Tibial artery (tissue), 4 donors: Measurements from ENCODE around the gene USF3.

Experiments
- DNase-seq, 2 donors: peaks; one replicate each; pipeline ENCODE4 v3.0.0-alpha.2; 2019
- H3K27ac ChIP-seq, 2 donors: fragments of 200-600 bp; sonication (generic) in 1 of 2; 1 replicate in 1 of 2; 2 replicates in 1 of 2; pipeline ENCODE4 v1.5.1; 2018 to 2019; ENCODE audit warnings: mild to moderate bottlenecking in 1 of 2
- H3K27me3 ChIP-seq, 2 donors: fragments of 200-600 bp; sonication (generic) in 1 of 2; one replicate each; pipeline versions ENCODE4 v1.5.1 to v1.6.0; 2016 to 2019
- H3K36me3 ChIP-seq, 3 donors: fragments of 200-600 bp; sonication (generic) in 2 of 3; one replicate each; pipeline ENCODE4 v1.5.1; 2016 to 2019; ENCODE audit warnings: mild to moderate bottlenecking in 2 of 3
- H3K4me1 ChIP-seq, 4 donors: fragments of 200-600 bp; sonication (generic) in 2 of 4; 1 replicate in 3 of 4; 2 replicates in 1 of 4; pipeline ENCODE4 v1.5.1; 2016 to 2019
- H3K4me3 ChIP-seq, 2 donors: fragments of 200-600 bp; sonication (generic) in 1 of 2; 1 replicate in 1 of 2; 2 replicates in 1 of 2; pipeline ENCODE4 v1.5.1; 2018 to 2019; ENCODE audit warnings: mild to moderate bottlenecking in 2 of 2
- H3K9me3 ChIP-seq, 3 donors: fragments of 200-600 bp; sonication (generic) in 1 of 3; one replicate each; pipeline ENCODE4 v1.5.1; 2016 to 2019
- intact Hi-C: fragments of 100-400 bp; cut with DNase I; formaldehyde crosslinking; loops from one replicate; pipeline ENCODE4 v1.15.0; 2023; ENCODE audit warnings: low total_unique reads
- TF ChIP-seq, protein P1 (sequence below), 2 experiments: fragments of 200-600 bp in 1 of 2; fragments of 450-650 bp in 1 of 2; IDR thresholded peaks; one replicate each; pipeline ENCODE4 v1.5.1; 2017 to 2019; ENCODE audit warnings: antibody characterized with exemption in 2 of 2, mild to moderate bottlenecking in 1 of 2, moderate library complexity in 1 of 2

USF3 gene

DNA sequence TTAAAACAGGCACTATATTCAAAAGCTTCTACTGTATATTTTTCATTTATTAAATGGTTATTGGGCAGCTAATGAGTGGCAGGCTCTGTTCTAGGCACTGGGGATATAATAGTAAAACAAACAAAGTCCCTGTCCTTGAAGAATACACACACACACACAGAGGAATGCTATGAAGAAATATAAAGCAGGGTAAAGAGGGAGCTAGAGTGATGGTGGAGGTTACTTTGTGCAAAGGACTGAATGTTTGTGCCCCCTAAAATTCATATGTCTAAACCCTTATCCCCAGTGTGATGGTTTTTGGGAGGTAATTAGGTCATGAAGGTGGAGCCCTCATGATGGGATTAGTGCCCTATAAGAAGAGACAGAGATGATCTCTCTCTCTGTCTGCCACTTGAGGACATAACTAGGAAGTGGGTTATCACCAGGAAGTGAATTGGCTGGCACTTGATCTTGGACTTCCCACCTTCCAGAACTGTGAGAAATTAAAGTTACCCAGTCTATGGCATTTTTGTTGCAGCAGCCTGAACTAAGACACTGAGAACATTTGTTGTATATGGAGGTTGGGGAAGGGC is 31.8 kb downstream of the USF3 start:
- DNase-seq: no peak
- intact Hi-C loops: no loop called here
- peaks cover 41 to 57% (median 55%) of the 10 kb centered on the region in 3 donors for H3K36me3 ChIP-seq

DNA sequence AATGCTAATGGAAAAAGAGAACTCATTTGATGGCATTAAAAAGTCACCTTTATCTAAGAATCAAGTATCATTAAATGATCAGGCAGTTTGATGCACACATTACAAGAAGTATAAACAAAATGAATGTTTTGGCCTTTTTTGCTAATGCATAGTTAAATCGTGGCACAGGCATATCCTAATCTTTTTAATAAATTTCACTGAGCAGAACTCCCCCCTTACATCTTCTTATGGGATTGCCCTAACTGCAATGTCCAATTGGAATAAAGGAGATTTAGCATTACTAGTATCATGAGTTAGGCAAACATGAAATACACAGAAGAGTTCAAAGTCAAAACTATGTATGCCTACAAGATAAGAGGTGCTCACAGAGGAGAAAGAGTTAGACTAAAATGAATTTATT is 32.7 kb downstream of the USF3 start:
- no peak overlapping the region for H3K4me3 ChIP-seq
- TF ChIP-seq, protein P1, sequence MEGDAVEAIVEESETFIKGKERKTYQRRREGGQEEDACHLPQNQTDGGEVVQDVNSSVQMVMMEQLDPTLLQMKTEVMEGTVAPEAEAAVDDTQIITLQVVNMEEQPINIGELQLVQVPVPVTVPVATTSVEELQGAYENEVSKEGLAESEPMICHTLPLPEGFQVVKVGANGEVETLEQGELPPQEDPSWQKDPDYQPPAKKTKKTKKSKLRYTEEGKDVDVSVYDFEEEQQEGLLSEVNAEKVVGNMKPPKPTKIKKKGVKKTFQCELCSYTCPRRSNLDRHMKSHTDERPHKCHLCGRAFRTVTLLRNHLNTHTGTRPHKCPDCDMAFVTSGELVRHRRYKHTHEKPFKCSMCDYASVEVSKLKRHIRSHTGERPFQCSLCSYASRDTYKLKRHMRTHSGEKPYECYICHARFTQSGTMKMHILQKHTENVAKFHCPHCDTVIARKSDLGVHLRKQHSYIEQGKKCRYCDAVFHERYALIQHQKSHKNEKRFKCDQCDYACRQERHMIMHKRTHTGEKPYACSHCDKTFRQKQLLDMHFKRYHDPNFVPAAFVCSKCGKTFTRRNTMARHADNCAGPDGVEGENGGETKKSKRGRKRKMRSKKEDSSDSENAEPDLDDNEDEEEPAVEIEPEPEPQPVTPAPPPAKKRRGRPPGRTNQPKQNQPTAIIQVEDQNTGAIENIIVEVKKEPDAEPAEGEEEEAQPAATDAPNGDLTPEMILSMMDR (IDR thresholded peaks at IDR 0.05): no peak
- H3K9me3 ChIP-seq: no peaks in the 10 kb centered on the region
- H3K27me3 ChIP-seq: no peaks in the 10 kb centered on the region
- intact Hi-C loops: no loop called here
- no peak for DNase-seq
- peaks cover 49 to 66% (median 64%) of the 10 kb centered on the region in 3 donors for H3K36me3 ChIP-seq
- H3K4me1 ChIP-seq: no peaks in the 10 kb centered on the region
- no peak overlapping the region for H3K27ac ChIP-seq

More for the DNA sequence above, 31.8 kb downstream of the USF3 start:
- Histone ChIP-seq H3K9me3 (no peaks in the 10 kb centered on the region), H3K4me3 (no peak overlapping the region), H3K4me1 (no peaks in the 10 kb centered on the region), H3K27ac (no peak overlapping the region), H3K27me3 (no peaks in the 10 kb centered on the region)
- TF ChIP-seq, protein P1 (IDR thresholded peaks at IDR 0.05): no peak

DNA sequence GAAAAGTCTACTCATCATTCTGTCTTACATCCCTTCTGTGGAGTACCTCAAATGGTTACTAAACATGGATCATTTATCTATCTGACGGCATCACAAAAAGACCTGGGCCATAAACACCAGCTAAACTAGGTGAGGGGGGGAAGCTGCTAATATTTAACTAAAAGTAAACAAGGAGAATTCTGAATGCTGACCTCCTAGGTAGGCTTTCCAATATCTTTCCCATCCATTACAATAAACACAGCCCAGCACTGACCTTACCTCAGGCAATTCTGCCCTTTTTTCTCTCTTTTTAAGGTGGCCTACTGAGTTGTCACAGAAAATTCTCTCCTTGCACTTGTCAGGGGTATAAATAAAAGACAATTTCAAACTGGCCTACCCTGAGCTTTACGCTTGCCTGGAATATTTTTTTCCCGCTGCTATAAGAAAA is 33.1 kb downstream of the USF3 start:
- Histone ChIP-seq H3K4me3 (no peak overlapping the region), H3K27me3 (no peaks in the 10 kb centered on the region), H3K36me3 (peaks cover 50 to 70% (median 68%) of the 10 kb centered on the region in 3 donors), H3K27ac (no peak overlapping the region), H3K9me3 (no peaks in the 10 kb centered on the region), H3K4me1 (no peaks in the 10 kb centered on the region)
- TF ChIP-seq, protein P1 (IDR thresholded peaks at IDR 0.05): no peak
- intact Hi-C loops: no loop called here
- DNase-seq: no peak

DNA sequence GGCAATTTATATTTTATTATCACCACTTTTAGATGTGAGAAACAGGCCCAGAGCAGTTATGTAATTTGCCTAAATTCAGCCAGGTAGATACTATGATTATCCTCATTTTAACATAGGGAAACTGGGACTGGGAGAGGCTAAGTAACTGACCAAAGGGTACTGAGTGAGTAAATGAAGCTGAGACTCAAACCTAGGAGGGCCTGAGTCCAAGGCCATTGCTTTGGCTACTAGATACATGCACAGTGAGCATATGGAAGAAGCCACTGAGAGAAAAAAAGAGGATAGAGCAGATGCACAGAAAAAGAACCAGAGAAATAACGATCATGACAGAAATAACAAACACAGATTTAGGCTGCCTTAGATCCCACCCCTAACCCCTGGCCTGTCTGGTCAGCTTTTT is 33.6 kb downstream of the USF3 start:
- Histone ChIP-seq H3K27ac (no peak overlapping the region), H3K9me3 (no peaks in the 10 kb centered on the region), H3K27me3 (no peaks in the 10 kb centered on the region), H3K4me3 (no peak overlapping the region), H3K36me3 (peaks cover 50 to 75% (median 73%) of the 10 kb centered on the region in 3 donors), H3K4me1 (no peaks in the 10 kb centered on the region)
- DNase-seq: no peak
- intact Hi-C loops: no loop called here
- TF ChIP-seq, protein P1 (IDR thresholded peaks at IDR 0.05): no peak

DNA sequence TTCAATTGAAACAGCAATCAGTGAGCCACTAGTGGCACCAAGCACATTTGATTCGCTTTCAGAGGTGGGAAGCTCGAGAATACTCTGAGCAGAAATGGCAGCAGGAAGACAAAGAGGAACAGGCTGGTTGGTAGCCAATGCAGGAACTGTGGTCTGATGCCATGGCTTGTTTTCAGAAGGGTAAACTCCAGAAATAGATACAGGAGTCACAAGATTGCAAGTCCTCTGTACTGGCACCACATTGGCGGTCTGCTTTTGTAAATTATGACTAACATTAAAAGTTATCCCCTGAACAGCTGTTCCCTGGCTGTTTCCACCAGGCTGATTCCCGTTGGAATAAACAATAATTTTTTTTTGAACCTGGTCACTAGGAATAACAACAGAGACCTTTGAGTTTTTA is 35.5 kb downstream of the USF3 start:
- Histone ChIP-seq H3K27me3 (no peaks in the 10 kb centered on the region), H3K27ac (no peak overlapping the region), H3K36me3 (peaks cover 52 to 90% (median 86%) of the 10 kb centered on the region in 3 donors), H3K4me1 (no peaks in the 10 kb centered on the region), H3K9me3 (no peaks in the 10 kb centered on the region), H3K4me3 (no peak overlapping the region)
- TF ChIP-seq, protein P1 (IDR thresholded peaks at IDR 0.05): no peak
- no peak for DNase-seq
- intact Hi-C loops: no loop called here

DNA sequence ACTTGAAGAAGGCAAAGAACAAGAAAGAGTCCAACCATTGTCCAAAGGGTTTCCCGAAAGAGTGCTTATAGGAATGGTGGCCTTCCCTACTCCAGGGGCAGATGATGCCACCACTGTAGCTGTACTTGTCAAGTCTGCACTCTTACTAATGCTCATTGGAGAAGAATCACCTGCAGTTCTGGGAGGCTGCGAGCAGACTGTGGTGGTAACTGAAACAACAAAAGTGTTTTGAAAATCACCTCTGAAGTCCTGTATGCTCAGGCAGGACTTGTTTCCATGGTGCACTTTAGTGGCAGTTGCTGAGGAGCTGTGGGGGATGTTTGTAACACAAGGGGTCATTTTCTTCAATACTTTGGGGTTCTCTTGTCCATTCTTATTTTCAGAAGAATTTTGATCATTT is 36.0 kb downstream of the USF3 start:
- Histone ChIP-seq H3K4me3 (no peak overlapping the region), H3K36me3 (peaks cover 56 to 86% (median 85%) of the 10 kb centered on the region in 3 donors), H3K27ac (no peak overlapping the region), H3K27me3 (no peaks in the 10 kb centered on the region), H3K9me3 (no peaks in the 10 kb centered on the region), H3K4me1 (no peaks in the 10 kb centered on the region)
- intact Hi-C loops: no loop called here
- TF ChIP-seq, protein P1 (IDR thresholded peaks at IDR 0.05): no peak
- no peak for DNase-seq
